Esophagus muscularis mucosa (tissue), 4 donors: ENCODE measurements around the gene COL5A1.

Experiments used
- CTCF ChIP-seq, 3 experiments: fragments of 200-600 bp in 2 of 3; fragments of 450-650 bp in 1 of 3; sonication (generic) in 2 of 3; IDR thresholded peaks; one replicate each; pipeline ENCODE4 v1.5.1; 2017 to 2019; ENCODE audit warnings: antibody characterized with exemption in 3 of 3, mild to moderate bottlenecking in 2 of 3, moderate library complexity in 1 of 3
- EP300 ChIP-seq: sonication (generic); formaldehyde crosslinking; IDR thresholded peaks from one replicate; pipeline ENCODE4 v1.6.1; 2017; ENCODE audit warnings: antibody characterized with exemption
- POLR2AphosphoS5 ChIP-seq, 2 donors: sonication (generic); formaldehyde crosslinking; IDR thresholded peaks; one replicate each; pipeline ENCODE4 v1.6.1; 2017; ENCODE audit warnings: antibody characterized with exemption in 2 of 2

DNA sequence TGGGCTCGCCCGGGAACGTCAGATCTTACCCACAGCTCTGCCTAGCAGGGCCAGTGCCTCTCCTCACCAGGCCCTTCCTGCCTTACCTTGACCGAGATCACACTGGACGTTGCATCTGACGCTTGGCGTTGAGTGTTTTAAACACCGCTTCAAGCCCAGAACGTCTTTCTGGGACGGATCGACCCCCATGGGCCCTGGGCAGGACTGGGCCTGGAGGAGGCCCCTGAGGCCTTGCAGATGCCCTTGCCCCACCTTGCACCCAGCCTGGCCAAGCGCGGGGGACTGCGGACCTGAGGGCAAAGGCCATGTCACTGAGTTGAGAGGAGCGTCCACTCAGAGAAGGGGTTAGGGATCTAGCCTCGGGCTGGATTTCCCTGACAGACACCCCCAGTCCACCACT lies 174.7 kb downstream of the COL5A1 start:
- TF ChIP-seq POLR2AphosphoS5 (IDR thresholded peaks at IDR 0.05) (no peak), CTCF (IDR thresholded peaks at IDR 0.05) (no peak), EP300 (no peak)
